IMR-90 (cell line): ENCODE results near the gene FHL2.

ENCODE experiments used
- CEBPB ChIP-seq: IDR thresholded peaks from 2 replicates; pipeline ENCODE4 v1.6.1; 2012; ENCODE audit warnings: low read depth, low read length, improper control_type of control experiment
- CHD1 ChIP-seq: IDR thresholded peaks from 2 replicates; pipeline ENCODE4 v1.6.1; 2012; ENCODE audit warnings: low read depth, low read length, improper control_type of control experiment
- MAFK ChIP-seq: IDR thresholded peaks from 2 replicates; pipeline ENCODE4 v1.6.1; 2012; ENCODE audit warnings: low read depth, low read length, improper control_type of control experiment
- MXI1 ChIP-seq: IDR thresholded peaks from 2 replicates; pipeline ENCODE4 v1.6.1; 2012; ENCODE audit warnings: low read depth, mild to moderate bottlenecking, low read length, moderate library complexity, borderline replicate concordance
- NFE2L2 ChIP-seq: fragments of 150-350 bp; IDR thresholded peaks from 2 replicates; pipeline ENCODE4 v1.6.1; 2016; ENCODE audit warnings: low read depth, mild to moderate bottlenecking, low read length
- POLR2A ChIP-seq: IDR thresholded peaks from 2 replicates; pipeline ENCODE4 v1.6.1; 2012; ENCODE audit warnings: mild to moderate bottlenecking, low read depth, low read length
- RCOR1 ChIP-seq: IDR thresholded peaks from 2 replicates; pipeline ENCODE4 v1.6.1; 2012; ENCODE audit warnings: mild to moderate bottlenecking, low read length, improper control_type of control experiment; ENCODE audit not compliant: insufficient replicate concordance
- TF ChIP-seq, protein P1 (sequence below): conservative IDR thresholded peaks from 2 replicates; pipeline ENCODE4 v1.5.1; 2012; ENCODE audit warnings: mild to moderate bottlenecking, low read depth, low read length, improper control_type of control experiment
- TF ChIP-seq, protein P2 (sequence below): fragments of 150-350 bp; IDR thresholded peaks from 2 replicates; pipeline ENCODE4 v1.6.1; 2017; ENCODE audit warnings: mild to moderate bottlenecking, antibody characterized with exemption, low read length, low read depth

DNA sequence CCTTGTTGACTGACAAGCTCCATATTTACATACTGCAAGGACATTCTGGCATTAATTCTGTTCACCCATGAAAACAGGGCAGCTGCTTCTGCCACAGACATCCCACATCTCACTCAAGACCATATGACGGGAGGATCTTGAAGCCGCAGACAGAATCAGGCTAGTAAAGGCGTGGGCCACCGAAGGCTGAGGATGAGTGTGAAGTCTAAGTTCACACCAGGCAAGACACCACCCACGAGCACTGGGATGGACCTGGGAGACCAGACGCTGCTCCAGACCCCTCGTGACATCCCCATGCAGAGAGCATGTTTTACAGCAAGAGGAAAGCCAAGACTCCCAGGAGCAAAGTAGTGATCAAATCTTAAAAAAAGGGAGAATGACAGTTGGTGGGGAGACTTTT, 3.2 kb downstream of the FHL2 start:
- TF ChIP-seq, protein P1, sequence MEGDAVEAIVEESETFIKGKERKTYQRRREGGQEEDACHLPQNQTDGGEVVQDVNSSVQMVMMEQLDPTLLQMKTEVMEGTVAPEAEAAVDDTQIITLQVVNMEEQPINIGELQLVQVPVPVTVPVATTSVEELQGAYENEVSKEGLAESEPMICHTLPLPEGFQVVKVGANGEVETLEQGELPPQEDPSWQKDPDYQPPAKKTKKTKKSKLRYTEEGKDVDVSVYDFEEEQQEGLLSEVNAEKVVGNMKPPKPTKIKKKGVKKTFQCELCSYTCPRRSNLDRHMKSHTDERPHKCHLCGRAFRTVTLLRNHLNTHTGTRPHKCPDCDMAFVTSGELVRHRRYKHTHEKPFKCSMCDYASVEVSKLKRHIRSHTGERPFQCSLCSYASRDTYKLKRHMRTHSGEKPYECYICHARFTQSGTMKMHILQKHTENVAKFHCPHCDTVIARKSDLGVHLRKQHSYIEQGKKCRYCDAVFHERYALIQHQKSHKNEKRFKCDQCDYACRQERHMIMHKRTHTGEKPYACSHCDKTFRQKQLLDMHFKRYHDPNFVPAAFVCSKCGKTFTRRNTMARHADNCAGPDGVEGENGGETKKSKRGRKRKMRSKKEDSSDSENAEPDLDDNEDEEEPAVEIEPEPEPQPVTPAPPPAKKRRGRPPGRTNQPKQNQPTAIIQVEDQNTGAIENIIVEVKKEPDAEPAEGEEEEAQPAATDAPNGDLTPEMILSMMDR, result no peak
- TF ChIP-seq POLR2A, result no peak
- TF ChIP-seq, protein P2, sequence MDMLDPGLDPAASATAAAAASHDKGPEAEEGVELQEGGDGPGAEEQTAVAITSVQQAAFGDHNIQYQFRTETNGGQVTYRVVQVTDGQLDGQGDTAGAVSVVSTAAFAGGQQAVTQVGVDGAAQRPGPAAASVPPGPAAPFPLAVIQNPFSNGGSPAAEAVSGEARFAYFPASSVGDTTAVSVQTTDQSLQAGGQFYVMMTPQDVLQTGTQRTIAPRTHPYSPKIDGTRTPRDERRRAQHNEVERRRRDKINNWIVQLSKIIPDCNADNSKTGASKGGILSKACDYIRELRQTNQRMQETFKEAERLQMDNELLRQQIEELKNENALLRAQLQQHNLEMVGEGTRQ, result no peak
- no peak for TF ChIP-seq MXI1
- TF ChIP-seq MAFK, result no peak
- no peak for TF ChIP-seq NFE2L2
- TF ChIP-seq CEBPB, result no peak
- no peak for TF ChIP-seq CHD1
- no peak for TF ChIP-seq RCOR1
